HUES64 (cell line): ENCODE results near the gene ROR2.

Experiments
- H3K27ac ChIP-seq: 2 replicates; pipeline ENCODE4 v1.7.0; 2013; ENCODE audit warnings: low read depth, low read length, inconsistent platforms
- H3K27me3 ChIP-seq: 2 replicates; pipeline ENCODE4 v1.6.1; 2013; ENCODE audit warnings: mild to moderate bottlenecking, low read length; ENCODE audit not compliant: insufficient read depth
- H3K36me3 ChIP-seq: 2 replicates; pipeline ENCODE4 v1.6.1; 2013; ENCODE audit warnings: mild to moderate bottlenecking, low read length; ENCODE audit not compliant: insufficient read depth
- H3K4me1 ChIP-seq: 2 replicates; pipeline ENCODE4 v1.6.1; 2013; ENCODE audit warnings: mild to moderate bottlenecking, low read length, moderate library complexity; ENCODE audit not compliant: insufficient read depth
- H3K4me3 ChIP-seq: 2 replicates; pipeline ENCODE4 v1.5.1; 2013; ENCODE audit warnings: mild to moderate bottlenecking, low read length, moderate library complexity
- H3K9ac ChIP-seq: 2 replicates; pipeline ENCODE4 v1.6.1; 2013; ENCODE audit warnings: mild to moderate bottlenecking, low read depth, low read length
- H3K9me3 ChIP-seq: 2 replicates; pipeline ENCODE4 v1.6.1; 2013; ENCODE audit warnings: low read depth, low read length; ENCODE audit not compliant: insufficient read depth
- WGBS: fragments of 150-250, 120-280 bp; methylation state at CpG from one replicate; pipeline ENCODE4 v1.1.7; 2013; ENCODE audit warnings: missing lambda C conversion rate; 5-methylcytosine and 5-hydroxymethylcytosine counted together

The ROR2 gene

DNA sequence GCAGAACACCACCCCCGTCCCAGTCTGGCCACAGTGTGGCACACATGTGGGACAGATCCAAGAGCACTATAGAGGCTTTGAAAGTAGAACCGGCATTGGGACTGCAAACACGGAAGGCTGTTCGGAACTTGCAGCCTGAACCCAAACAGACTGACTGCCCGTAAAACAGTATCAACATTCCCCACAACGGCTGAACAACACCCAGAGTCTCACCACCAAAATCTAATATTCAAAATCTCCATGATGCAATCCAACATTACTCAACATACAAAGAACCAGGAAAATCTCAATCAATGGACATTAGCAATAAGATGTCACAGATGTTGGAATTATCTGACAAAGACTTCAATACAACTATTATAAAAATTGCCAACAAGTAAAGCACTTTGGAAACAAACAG, 82.3 kb downstream of the ROR2 start:
- no peaks in the 10 kb centered on the region for H3K27me3 ChIP-seq
- no peaks in the 10 kb centered on the region for H3K9me3 ChIP-seq
- H3K27ac ChIP-seq: no peak overlapping the region
- no peak overlapping the region for H3K9ac ChIP-seq
- H3K36me3 ChIP-seq: no peaks in the 10 kb centered on the region
- WGBS: 94% methylated on average over 6 of the region's 6 CpGs
- peaks cover 8% of the 10 kb centered on the region; the same call in 1 of the 2 replicates for H3K4me1 ChIP-seq
- no peak overlapping the region for H3K4me3 ChIP-seq

- WGBS: 59% methylated on average over 4 of the region's 5 CpGs
- Histone ChIP-seq H3K9ac (no peak overlapping the region), H3K4me3 (no peak overlapping the region), H3K36me3 (no peaks in the 10 kb centered on the region), H3K9me3 (peaks cover 4% of the 10 kb centered on the region; the same call in 1 of the 2 replicates), H3K27ac (no peak overlapping the region), H3K27me3 (no peaks in the 10 kb centered on the region), H3K4me1 (peaks cover 8% of the 10 kb centered on the region; the same call in 1 of the 2 replicates)
Observed at GRCh38 chr9:91865041-91865440, 85.0 kb downstream of the ROR2 start.

DNA sequence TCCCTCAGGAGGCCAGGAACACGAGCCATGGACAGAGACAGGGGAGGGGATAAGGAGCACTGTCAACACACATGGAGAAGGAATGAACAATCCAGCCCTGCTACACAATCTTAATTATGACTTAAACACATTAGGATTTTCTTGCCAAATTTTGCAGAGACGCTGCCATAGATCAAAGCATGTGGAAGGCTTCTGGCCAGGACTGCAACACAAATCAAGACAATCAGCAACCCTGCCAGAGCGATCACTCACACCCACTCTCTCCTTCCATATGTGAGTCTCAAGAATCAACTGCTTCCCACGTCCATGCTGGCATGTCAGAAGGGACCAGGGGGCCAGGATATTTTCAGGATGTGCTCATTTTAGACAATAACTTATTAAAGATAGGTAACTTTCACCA, 85.6 kb downstream of the ROR2 start:
- Histone ChIP-seq H3K9me3 (peaks cover 4% of the 10 kb centered on the region; the same call in 1 of the 2 replicates), H3K27me3 (no peaks in the 10 kb centered on the region), H3K27ac (no peak overlapping the region), H3K36me3 (no peaks in the 10 kb centered on the region), H3K4me1 (peaks cover 8% of the 10 kb centered on the region; the same call in 1 of the 2 replicates), H3K4me3 (no peak overlapping the region), H3K9ac (no peak overlapping the region)
- WGBS: 84% methylated on average over 4 of the region's 4 CpGs

- Histone ChIP-seq H3K36me3 (no peaks in the 10 kb centered on the region), H3K27me3 (no peaks in the 10 kb centered on the region), H3K27ac (no peak overlapping the region), H3K9ac (no peak overlapping the region), H3K4me3 (no peak overlapping the region), H3K4me1 (peaks cover 10% of the 10 kb centered on the region; the same call in 1 of the 2 replicates), H3K9me3 (peaks cover 4% of the 10 kb centered on the region; the same call in 1 of the 2 replicates)
- WGBS: 95% methylated on average over 4 of the region's 4 CpGs
Observed at GRCh38 chr9:91863469-91863868, 86.6 kb downstream of the ROR2 start.

DNA sequence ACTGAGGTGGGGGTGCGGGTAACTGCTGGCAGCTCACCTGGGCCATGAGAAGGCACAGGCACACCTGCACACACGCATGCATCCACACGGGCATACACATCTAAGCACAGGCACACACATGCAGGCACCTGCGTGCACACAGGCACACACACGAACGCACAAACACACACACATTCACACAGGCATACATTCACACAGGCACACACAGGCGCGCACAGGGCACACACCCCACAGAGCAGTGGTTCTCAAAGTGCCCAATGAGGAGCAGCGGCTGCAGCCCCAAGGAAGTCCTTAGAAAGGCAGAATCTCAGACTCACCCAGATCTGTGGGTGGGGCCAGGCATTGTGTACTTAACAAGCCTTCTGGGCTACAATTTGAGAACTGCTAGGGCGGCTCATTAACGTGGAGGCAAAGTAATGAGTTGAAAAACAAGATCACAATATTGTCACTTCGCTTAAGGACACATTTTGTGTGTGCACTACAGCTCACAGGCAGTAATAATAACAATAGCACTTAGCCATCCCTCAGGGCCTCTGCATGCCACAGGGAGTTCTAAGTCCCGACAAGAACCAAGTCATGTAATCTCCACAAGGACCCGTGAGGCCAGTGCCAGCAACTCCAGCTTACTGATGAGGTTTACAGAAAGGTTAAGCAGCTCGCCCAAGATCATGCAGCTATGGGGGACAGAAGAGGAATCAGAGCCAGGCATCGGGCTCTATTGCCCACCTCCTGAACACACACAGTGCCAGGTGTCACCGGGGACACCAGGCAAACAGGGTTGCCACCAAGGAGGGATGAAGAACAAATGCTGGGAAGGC, 91.6 kb downstream of the ROR2 start:
- Histone ChIP-seq H3K4me1 (peaks cover 33% of the 10 kb centered on the region), H3K9me3 (peaks cover 4% of the 10 kb centered on the region; the same call in 1 of the 2 replicates), H3K27me3 (no peaks in the 10 kb centered on the region), H3K4me3 (no peak overlapping the region), H3K27ac (peak overlapping the region; percentile 65), H3K9ac (peak overlapping the region; percentile 5; the same call in 1 of the 2 replicates), H3K36me3 (no peaks in the 10 kb centered on the region)
- 73% methylated on average over 17 of the region's 17 CpGs for WGBS

GRCh38 chr9:91857291-91858212, 92.5 kb downstream of the ROR2 start:
- H3K27ac ChIP-seq: peak overlapping the region; percentile 65
- no peaks in the 10 kb centered on the region for H3K36me3 ChIP-seq
- no peaks in the 10 kb centered on the region for H3K27me3 ChIP-seq
- peak overlapping the region; percentile 5; the same call in 1 of the 2 replicates for H3K4me3 ChIP-seq
- H3K4me1 ChIP-seq: peaks cover 33% of the 10 kb centered on the region
- WGBS: 45% methylated on average over 25 of the region's 27 CpGs
- peaks cover 4% of the 10 kb centered on the region; the same call in 1 of the 2 replicates for H3K9me3 ChIP-seq
- peak overlapping the region; percentile 5; the same call in 1 of the 2 replicates for H3K9ac ChIP-seq

DNA sequence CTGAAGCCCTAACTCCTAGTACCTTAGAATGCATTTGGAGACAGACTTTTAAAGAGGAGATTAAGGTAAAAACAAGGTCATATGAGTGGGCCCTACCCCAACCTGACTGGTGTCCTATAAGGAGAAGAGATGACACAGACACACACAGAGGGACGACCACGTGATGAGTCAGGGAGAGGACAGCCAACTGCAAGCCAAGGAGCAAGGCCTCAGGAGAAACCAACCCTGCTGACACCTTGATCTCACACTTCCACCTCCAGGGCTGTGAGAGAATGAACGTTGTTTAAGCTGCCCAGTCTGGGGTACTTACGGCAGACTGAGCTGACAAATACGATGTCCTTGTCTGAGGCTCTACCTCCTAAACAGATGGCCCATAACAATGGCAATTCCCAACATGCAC, 93.6 kb downstream of the ROR2 start:
- Histone ChIP-seq H3K27ac (no peak overlapping the region), H3K27me3 (no peaks in the 10 kb centered on the region), H3K9ac (no peak overlapping the region), H3K4me1 (peaks cover 33% of the 10 kb centered on the region), H3K9me3 (peaks cover 4% of the 10 kb centered on the region; the same call in 1 of the 2 replicates), H3K4me3 (no peak overlapping the region), H3K36me3 (no peaks in the 10 kb centered on the region)
- WGBS: 73% methylated on average over 5 of the region's 5 CpGs

DNA sequence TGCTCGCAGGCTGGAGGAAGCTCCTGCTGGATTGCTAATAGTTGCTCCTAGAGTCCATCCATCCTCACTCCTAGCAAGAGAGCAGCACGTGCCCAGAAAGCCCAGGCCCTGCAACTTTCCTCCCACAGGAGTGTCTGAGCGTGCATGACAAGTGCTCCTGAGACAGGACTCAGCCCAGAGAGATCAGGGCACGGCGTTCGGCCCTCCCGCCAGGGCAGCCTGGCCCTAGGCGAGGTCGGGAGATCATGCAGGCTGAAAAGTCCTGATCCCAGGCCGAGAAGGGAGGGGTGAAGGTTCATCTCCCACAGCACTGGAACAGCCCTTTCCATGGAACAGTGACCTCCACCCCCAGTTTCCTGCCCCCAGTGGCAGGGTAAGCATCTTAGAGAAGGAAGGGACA, 94.8 kb downstream of the ROR2 start:
- Histone ChIP-seq H3K4me1 (peaks cover 33% of the 10 kb centered on the region), H3K9ac (no peak overlapping the region), H3K27ac (no peak overlapping the region), H3K4me3 (no peak overlapping the region), H3K27me3 (no peaks in the 10 kb centered on the region), H3K9me3 (no peaks in the 10 kb centered on the region), H3K36me3 (no peaks in the 10 kb centered on the region)
- WGBS: 89% methylated on average over 10 of the region's 10 CpGs

DNA sequence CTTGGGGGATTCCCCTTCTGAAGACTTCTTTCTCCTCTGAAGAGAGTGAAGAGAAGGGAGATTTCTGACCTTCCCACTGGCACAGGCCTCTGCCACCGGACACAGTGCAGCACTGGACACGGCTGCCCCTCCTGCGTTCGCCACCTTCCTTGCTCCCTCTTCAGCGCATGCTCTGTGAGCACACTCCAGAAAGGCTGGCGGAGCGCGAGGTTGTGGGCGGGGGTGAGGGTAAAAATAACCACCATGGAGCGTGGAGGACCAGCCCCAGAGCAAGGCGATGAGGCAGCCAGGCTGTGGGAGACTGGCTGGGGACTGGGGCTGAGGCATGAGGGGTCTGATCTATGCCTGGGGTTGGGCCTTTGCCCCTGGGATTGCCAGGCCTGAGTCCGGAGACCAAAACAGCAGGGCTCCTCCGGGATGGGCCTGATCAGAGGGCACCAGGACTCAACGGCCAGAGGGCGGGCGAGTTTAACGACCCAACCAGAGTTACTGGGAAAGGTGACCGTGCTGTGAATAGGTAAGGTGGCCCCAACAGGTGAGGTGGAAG, 97.2 kb downstream of the ROR2 start:
- H3K9me3 ChIP-seq: no peaks in the 10 kb centered on the region
- no peak overlapping the region for H3K27ac ChIP-seq
- H3K9ac ChIP-seq: no peak overlapping the region
- no peaks in the 10 kb centered on the region for H3K36me3 ChIP-seq
- no peak overlapping the region for H3K4me3 ChIP-seq
- WGBS: 94% methylated on average over 18 of the region's 18 CpGs
- H3K4me1 ChIP-seq: peaks cover 26% of the 10 kb centered on the region
- H3K27me3 ChIP-seq: no peaks in the 10 kb centered on the region

DNA sequence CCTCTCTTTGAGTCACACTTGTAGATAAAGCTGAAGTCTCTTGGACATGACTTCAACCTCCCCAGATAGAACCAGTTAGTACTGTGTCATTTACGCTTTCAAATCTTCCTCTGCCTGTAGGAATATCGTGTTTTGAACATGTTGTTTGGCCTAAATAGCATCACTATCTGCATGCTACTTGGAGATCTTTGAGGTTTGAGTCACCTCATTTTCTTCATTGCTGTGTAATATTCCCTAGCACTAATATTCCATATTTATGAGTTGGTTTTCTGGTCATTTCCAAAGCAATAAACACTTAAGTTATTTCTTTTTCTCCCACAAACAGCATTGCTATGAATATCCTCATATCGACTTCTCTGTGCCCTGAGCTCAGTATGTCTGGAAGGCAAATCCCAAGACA, 100.3 kb downstream of the ROR2 start:
- Histone ChIP-seq H3K4me3 (no peak overlapping the region), H3K27me3 (no peaks in the 10 kb centered on the region), H3K36me3 (no peaks in the 10 kb centered on the region), H3K4me1 (peaks cover 6% of the 10 kb centered on the region), H3K9me3 (no peaks in the 10 kb centered on the region), H3K9ac (no peak overlapping the region), H3K27ac (no peak overlapping the region)
- WGBS: 100% methylated on average over 3 of the region's 3 CpGs

DNA sequence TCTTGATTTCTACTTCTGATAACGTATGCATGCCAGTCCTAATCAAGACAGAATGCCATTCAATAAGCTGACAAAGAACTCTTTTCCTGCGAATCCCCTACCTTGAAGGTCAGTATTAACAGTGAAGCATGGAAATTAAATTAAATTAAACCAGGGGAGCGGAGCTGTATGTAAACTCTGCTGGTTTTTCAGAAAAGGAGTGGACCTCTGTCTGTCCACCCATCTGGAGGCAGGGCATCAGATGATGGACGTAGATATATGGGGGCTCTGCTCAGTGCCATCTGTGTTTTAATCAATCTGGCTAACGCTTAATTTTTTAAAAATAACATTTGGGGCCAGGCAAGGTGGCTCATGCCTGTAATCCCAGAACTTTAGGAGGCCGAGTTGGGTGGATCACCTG, 101.9 kb downstream of the ROR2 start:
- Histone ChIP-seq H3K27me3 (no peaks in the 10 kb centered on the region), H3K4me3 (no peak overlapping the region), H3K4me1 (peaks cover 18% of the 10 kb centered on the region), H3K27ac (no peak overlapping the region), H3K9me3 (no peaks in the 10 kb centered on the region), H3K9ac (no peak overlapping the region), H3K36me3 (no peaks in the 10 kb centered on the region)
- WGBS: 93% methylated on average over 6 of the region's 6 CpGs
